Posterior cingulate gyrus (tissue), 11 donors: Measurements from ENCODE around the gene PPP2R2C.

ENCODE experiments used
- DNase-seq, 10 donors: peaks; one replicate each; pipeline versions ENCODE4 v3.0.0 to v3.0.0-alpha.2; 2020 to 2021; ENCODE audit warnings: mixed read lengths in 3 of 10
- intact Hi-C: fragments of 100-400 bp; cut with DNase I; formaldehyde crosslinking; loops from one replicate; pipeline ENCODE4 v1.15.1; 2023

Gene PPP2R2C

DNA sequence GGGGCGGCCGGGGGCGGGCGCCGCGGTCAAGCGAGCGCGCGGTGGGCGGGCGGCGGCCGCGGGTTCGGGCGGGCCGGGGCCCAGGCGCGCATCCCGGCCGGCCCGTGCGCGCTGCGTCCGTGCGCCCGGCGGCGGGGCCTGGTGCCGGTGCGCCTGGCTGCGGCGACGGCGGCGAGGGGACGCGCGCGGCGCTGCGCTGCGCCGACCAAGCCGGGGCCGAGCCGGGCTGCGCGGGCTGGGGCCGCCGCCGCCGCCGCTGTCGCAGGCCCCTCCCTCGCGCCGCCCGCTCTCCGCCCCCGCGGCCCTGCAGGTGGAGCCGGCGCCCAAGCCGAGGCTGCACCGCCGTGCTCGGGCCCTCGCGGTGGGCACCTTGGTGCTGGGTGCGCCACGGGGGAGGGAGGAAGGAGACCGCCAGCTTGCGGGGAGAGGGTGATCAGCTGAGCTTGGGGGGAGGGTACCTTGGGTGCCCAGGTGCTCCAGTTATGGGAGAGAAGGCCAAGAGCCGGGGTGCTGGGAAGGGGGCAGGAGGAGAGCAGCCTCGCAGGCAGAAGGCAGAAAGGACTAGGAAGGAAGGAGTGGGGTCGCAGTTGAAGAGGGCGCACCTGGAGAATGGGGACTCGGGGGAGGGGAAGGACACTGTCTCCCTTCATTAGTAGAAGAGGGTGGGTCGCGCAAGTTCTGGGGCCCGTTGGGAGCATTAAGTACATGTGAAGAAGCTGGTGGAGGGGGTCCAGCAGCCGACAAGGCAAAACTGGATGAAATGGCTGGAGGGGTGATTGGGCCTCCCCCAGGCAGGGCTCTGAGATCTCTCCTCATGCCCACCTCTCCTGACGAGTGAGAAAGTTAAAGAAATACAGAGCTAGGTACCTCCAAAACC is at the start of gene PPP2R2C:
TSS of gene PPP2R2C (minus strand) at position 228 of the 877 bp plus-strand sequence. CDS start 385 bp downstream, outside the sequence.
- peak in 4 of 10 donors; percentile 39 to 89 (median 62) for DNase-seq
- intact Hi-C loops = loop anchor here (5.0 kb wide), 2 partner anchors 75 to 85 kb away; no protein-coding TSS in a partner anchor

DNA sequence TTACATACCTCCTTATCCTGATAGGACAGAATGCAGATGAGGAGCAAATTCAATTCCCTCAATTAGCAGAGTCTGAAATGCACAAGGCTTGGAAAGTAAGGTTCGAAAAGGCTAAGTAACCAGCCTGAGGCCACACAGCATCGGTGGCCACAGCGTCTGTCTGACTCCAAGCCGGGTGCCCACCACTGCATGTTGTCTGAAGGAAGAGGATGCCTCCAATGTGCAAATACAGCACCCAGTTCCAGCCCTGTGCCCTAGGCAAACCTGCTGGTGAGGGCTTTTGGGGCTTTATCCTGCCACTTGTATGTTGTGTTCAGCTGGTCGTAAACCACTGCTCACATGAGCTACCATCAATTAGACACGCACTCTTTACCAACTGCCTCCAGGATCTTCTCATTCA is 48.6 kb upstream of the PPP2R2C start:
- intact Hi-C loops = no loop called here
- DNase-seq = peak in 1 of 10 donors; percentile 47

- DNase-seq = peak in 1 of 10 donors; percentile 9
- intact Hi-C loops = no loop called here
Observed at GRCh38 chr4:6520051-6520636, 47.7 kb upstream of the PPP2R2C start.

GRCh38 chr4:6517171-6517570 is 44.8 kb upstream of the PPP2R2C start:
- DNase-seq = no peak

DNA sequence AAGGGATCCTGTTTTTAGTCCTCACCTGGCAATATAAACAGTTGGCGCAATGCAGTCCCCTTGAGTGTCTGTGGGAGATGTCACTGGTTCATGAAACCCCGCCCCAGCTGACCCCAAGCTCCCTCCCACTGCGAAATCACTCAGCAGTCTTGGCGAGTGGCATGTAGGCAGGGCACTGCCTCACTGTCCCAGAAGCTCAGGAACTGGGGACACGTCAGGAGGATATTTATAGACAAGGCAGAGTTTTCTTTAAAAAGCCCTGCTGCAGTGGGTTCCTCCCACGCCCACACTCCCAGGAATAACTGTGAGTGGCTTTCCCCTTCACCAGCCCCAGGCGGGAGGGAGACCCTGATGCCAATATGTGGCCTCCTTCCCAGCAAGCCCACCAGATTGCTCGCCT is 44.3 kb upstream of the PPP2R2C start:
- intact Hi-C loops = no loop called here
- DNase-seq = peak in 6 of 10 donors; percentile 42 to 93 (median 78)

More at GRCh38 chr4:6517171-6517570, 44.8 kb upstream of the PPP2R2C start:
- intact Hi-C loops = no loop called here

GRCh38 chr4:6516281-6516680 is 43.9 kb upstream of the PPP2R2C start:
- intact Hi-C loops = no loop called here
- DNase-seq = peak in 2 of 10 donors; percentile 72 to 73

- peak in 1 of 10 donors; percentile 69 for DNase-seq
- intact Hi-C loops = no loop called here
Observed at GRCh38 chr4:6513678-6514077, 41.3 kb upstream of the PPP2R2C start.

DNA sequence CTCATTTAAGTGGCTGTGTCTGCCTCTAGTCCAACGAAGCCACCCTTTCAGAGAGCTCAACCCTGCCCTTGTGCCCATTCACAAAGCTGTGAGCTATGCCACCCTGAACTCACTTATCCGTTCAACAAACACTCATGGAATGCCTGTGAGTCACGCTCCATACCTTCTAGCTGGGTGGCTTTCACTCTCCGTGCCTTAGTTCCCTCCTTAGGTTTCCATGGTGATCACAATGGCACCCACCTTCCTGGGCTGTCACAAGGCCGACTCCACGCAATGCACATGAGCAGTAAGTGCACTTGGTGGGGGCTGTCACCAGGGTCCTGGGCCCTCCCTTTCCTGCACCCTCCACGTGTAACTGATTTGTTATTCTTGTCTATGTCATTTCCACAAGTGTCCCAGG is 37.2 kb upstream of the PPP2R2C start:
- peak in 1 of 10 donors; percentile 59 for DNase-seq

DNA sequence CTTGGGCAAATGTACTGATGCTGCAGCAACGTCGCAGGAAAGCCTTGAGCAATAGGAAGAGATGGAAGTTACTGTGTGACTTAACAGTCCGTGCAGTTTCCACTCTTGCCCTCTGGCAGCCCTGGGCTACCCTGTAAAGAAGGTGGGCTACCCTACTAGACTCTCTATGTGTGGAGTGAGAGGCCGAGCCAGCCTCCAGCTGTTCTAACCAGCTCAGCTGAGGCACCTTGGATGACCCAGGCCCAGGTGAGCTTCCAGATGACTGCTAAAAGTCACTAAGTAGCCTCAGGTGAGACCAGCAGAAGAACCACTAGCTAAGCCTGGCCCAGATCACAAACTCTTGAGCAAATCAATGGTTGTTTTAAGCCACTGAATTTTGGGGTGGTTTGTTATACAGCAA is 34.9 kb upstream of the PPP2R2C start:
- intact Hi-C loops = no loop called here
- peak in 1 of 10 donors; percentile 34 for DNase-seq

More for the DNA sequence above, 37.2 kb upstream of the PPP2R2C start:
- intact Hi-C loops = no loop called here

DNA sequence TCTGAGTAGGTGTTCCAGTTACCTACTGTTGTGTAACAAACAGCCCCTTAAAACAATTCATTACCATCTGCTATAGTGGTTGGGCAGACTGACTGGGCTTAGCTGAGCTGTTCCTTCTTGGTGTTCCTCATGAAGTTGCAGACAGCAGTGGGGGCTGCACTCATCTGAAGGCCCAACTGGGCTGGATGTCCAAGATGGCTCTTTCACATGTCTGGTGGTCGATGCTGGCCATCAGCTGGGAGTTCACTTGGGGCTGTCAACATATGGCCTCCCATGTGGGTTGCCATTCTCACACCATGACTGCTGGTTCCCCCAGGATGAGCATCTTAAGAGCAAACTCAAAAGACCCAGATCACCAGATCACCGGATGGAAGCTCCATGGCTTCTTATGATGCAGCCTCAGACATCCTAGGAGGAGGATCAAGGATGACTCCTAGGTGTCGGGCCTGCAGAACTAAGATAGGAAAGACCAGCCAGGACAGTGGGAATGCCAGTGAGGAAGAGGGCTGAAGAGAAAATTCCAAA is 34.3 kb upstream of the PPP2R2C start:
- DNase-seq = peak in 1 of 10 donors; percentile 49

DNA sequence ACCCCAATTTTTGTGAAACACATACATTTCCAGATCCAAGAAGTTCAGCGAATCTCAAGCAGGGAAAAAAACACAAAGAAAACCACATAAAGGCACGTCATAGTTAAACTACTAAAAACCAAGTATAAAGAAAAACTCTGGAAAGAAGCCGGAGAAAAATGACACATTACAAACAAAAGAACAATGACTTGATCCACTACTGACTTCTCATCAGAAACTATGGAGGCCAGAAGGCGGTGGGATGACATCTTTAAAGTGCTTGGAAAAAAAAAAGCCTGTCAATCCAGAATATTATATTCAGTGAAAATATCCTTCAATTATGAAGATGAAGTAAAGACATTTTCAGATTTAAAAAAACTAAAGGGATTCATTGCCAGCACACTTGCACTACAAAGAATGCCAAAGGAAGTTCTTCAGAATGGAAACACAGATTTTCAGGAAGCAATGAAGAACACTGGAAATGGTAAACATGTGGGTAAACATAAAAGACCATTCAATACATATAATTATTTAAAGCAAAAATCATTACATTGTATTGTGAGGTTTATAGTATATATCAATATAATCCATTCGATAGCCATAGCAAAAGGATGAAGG is 32.6 kb upstream of the PPP2R2C start:
- intact Hi-C loops = no loop called here
- DNase-seq = no peak

More for the DNA sequence above, 34.3 kb upstream of the PPP2R2C start:
- intact Hi-C loops = no loop called here

DNA sequence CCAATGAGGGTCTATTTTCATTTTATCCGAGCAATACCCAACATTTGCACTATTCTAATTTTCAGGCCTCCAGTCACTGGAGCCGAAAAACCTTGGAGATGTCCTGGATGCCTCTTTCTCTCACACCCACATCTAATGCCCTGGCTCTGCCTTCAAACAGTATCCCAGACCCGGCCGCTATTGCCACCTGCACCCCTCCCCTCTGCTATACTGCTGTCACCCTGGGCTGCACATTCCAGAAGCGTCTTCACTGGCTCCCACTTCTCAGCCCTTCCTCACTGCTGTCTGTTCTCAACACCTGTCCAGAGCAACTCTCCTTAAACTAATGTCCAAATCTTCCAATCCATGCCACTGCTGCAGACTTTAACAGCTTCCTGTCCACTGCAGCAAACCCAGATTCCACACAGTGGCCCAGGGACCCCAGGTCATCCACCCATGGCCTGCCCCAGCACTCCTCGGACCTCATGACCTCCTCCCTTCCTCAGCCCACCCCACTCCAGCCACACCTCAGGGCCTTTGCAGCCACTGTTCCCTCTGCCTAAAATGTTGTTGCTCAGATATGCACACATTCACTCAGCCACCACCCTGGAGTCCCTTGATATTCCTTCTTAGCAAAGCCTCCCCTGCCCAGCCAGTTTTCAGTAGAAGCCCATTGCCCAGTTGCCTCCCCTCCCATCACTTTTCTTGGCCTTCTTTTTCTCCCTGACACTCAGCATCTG is 30.5 kb upstream of the PPP2R2C start:
- DNase-seq = peak in 1 of 10 donors; percentile 66
- intact Hi-C loops = no loop called here

DNA sequence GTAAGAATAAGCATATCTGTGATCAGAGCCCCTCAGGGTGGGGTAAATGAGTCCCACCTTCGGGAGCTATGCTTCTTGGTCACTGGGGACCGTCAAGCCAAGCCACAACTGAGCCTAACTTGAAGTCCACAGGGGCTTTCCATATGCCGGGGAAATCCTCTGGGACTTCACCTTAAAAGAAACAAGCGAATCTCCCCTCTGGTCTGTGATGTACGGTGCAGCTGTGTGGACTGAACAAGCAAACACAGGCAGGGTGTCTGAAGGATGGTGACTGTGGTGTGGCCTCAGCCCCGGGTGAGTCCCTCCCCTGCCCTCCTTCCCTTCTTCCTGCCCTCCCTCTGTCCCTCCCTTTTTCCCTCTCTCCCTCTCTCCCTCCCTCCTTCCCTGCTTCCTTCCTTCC is 29.7 kb upstream of the PPP2R2C start:
- intact Hi-C loops = no loop called here
- DNase-seq = peak in 1 of 10 donors; percentile 7

DNA sequence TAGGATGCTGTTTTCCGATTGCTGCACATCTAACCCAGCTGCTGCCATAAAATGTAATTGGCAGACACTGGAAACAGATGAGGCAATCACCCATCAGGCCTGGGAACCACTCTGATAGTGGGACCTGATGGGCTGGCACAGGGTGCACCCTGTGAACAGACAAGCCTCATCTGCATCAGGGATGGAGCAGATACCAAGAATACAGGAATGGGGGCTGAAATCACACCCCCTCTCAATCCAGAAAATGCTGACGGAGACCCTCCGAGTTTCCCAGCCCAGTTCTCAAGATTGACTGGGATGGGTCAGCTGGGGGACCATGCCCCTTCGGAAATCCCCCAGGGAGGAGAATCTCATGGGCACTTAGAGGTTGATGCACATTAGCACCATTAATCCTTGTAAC is 28.8 kb upstream of the PPP2R2C start:
- intact Hi-C loops = no loop called here

GRCh38 chr4:6500481-6501140 is 28.2 kb upstream of the PPP2R2C start:
- peak in 7 of 10 donors; percentile 42 to 94 (median 64) for DNase-seq
- intact Hi-C loops = no loop called here

More for the DNA sequence above, 28.8 kb upstream of the PPP2R2C start:
- DNase-seq = peak in 1 of 10 donors; percentile 25

GRCh38 chr4:6499238-6499600 is 26.8 kb upstream of the PPP2R2C start:
- DNase-seq = peak in 1 of 10 donors; percentile 67
- intact Hi-C loops = no loop called here

DNA sequence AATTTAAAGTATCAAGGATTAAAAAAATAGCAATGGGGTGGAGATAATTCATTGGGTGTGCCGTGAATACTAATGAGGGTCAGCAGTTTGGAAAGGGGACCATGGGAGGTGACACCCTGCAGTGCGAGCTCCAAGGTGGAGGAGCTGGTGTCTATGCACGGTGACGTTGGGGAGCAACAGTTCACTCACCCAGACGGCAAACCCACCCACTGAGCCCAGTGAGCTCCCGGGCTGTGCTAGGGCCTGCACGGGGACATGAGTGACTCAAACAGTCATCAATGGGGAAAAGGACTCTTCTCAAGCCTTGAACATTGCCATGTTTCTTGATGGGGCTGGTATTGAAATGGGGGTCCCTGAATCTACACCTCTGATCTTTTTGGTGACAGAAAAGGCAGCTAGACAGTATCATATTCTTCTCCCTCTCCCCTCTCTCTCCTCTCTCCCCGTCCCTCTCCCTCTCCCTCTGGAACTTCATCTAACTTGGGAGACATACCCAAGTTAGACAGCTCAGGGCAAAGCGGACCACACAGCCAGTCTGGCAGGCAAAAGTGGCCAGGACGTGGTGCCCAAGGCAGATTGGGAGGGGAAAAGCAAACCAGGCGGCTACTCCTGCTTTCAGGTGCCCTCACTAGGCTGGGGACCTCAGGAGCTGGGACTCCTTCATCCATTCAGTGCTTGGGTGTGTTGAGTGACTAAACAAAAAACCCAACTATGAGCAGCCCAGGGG is 26.3 kb upstream of the PPP2R2C start:
- peak in 2 of 10 donors; percentile 8 to 55 for DNase-seq

DNA sequence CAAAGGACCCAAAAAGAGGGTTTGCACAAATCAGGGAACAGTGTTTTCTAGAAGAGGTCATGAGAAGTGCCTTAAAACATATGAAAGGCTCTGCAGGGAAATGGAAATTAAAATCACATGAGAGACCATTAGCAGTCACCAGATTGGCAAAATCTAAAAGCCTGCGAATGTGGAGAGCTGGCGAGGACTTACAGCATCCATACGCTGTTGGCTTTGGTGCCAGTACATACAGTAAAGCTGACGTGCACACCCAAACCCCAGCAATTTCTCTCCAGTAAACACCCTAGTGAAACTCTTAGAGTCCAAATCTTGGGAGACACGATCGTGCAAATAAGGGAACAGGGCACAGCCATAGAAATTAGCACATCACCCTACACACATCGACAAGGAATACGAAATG is 25.4 kb upstream of the PPP2R2C start:
- intact Hi-C loops = no loop called here
- peak in 1 of 10 donors; percentile 58 for DNase-seq

More for the DNA sequence above, 26.3 kb upstream of the PPP2R2C start:
- intact Hi-C loops = no loop called here

GRCh38 chr4:6495736-6496135 is 23.3 kb upstream of the PPP2R2C start:
- DNase-seq = peak in 1 of 10 donors; percentile 35
- intact Hi-C loops = no loop called here
